Pons (tissue), 1 donor: ENCODE results near the gene KRT74.

ENCODE experiments used
- DNase-seq: peaks from one replicate; pipeline ENCODE4 v3.0.0-alpha.2; 2016; ENCODE audit warnings: low spot score

Gene KRT74

DNA sequence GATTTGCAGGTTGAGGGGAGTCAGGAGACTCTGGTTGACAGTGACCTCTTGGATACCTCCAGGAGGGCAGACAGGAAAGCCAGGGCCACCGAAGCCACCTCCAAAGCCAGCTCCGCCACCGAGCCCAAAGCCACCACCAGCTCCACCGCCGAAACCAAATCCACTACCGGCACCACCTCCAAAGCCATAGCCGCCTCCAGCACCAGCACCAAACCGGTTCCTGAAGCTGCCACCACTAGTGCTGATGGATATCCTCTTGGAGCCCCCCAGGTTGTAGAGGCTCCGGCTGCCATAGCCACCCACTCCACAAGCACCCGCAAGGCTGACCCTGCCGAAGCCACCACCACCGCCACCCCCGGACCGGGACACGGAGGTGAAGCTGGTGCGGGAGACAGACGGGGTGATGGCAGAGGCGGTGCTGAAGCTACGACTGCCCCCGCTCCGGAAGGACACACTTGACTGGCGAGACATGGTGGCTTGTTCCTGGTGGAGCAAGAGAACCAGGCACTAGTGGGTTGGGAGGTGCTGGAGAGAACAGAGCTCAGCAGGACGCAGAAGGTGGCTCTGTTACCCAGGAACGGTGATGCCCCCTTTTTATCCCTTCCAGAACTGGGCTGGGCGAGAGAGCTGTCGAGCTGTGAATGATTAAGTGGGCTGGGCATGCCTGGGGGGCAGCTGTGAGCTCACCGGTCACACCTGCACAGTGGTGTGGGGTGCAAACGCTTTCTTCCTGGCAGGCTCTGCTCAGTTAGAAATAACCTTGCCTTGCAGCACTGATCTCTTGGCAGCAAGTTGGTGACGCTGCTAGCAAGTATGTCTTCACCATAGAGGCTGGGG lies 53.6 kb downstream of the KRT74 start, which contains the start of gene KRT5:
TSS of gene KRT5 (minus strand) at position 569 of the 837 bp plus-strand sequence. CDS start at position 471, 98 bp downstream.
- no peak for DNase-seq

DNA sequence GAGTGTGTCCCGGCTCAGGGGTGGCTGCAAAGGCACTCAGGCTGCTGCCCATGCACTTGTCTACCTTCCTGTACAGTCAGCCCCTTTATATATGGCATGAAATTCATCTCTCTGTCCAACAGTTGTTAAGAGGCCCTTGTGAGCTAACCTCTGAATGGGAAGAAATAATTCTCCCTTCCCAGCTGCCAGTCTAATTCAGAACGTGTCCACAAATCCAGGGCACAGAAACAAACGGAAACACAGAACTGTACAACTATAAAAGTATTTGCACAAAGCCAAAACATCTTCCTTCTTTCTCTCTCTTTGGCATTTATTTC lies 54.3 kb downstream of the KRT74 start:
- no peak for DNase-seq

DNA sequence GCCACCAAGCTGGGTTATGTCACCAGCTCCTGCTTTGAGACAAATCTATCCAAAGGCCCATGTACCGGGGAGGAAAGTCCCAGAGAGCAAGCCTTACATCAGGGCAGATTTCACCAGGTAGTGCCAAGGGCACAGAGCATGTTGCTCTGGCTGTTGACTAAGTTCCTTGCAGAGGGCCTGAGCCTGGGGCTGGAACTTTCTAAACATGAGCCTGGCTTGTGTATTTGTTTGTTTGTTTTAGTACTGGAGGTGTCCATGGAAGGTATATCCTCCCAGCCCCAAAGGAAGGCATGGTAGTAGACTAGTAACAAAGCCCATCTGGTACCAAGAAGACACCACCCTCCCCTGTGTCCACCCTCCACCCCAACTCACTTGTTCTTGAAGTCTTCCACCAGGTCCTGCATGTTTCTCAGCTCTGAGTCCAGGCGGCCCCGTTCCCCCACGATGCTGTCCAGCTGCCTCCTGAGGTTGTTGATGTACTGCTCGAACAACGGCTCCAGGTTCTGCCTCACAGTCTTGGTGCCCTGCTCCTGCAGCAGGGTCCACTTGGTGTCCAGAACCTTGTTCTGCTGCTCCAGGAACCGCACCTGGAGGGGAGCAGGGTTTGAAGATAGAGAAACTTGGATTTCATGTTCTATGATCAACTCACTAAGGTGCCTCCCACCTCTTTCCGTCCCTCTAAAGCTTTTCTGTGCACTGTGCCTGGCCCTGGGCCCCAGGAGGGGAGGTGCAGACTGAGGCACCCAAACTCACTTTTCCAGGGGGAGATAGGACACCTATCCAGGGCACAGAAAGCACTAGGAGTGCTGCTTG lies 54.9 kb downstream of the KRT74 start:
- no peak for DNase-seq

DNA sequence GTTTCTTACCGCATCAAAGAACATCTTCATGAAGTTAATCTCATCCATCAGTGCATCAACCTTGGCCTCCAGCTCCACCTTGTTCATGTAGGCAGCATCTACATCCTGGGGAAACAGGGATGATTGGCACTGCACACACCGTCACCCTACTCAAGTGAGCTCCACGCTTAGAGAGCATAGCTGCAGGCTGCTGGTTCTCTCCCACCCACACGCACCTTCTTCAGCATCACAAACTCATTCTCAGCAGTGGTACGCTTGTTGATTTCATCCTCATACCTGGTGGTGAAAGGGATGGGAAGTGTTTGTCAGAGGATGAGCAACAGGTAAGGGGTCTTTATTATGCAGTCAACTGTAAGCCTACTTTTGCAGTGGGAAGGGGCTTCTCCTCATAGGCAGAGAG lies 55.8 kb downstream of the KRT74 start:
- no peak for DNase-seq

DNA sequence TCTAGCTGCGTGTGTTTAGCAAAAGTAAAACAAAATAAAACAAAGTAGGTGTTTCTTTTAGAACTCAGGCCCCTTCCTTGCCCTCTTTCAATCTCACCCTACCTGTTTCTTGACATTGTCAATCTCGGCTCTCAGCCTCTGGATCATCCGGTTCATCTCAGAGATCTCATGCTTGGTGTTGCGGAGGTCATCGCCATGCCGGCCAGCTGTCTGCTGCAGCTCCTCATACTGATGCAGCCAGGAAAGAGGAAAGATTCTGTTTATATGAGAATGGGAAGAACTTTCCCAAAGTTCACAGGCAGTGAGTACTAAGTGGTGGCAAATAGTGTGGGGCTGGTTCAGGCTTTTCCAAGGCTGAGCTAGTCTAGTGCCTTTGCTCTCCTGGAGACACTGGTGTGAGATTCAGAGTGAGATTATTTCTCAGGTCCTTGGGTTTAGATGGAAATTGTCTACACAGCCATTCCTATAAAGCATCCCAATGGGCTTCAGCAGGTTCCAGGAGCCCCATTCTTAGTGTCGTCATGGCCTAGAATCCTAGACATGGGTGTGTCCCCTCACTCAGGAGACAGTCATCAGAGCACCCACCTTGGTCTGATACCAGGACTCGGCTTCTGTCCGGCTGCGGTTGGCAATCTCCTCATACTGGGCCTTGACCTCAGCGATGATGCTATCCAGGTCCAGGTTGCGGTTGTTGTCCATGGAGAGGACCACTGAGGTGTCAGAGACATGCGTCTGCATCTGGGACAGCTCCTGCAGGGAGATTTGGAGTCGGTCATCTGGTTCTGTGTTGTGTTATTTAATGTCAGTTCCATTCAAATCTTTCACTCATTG lies 56.4 kb downstream of the KRT74 start:
- DNase-seq: no peak

DNA sequence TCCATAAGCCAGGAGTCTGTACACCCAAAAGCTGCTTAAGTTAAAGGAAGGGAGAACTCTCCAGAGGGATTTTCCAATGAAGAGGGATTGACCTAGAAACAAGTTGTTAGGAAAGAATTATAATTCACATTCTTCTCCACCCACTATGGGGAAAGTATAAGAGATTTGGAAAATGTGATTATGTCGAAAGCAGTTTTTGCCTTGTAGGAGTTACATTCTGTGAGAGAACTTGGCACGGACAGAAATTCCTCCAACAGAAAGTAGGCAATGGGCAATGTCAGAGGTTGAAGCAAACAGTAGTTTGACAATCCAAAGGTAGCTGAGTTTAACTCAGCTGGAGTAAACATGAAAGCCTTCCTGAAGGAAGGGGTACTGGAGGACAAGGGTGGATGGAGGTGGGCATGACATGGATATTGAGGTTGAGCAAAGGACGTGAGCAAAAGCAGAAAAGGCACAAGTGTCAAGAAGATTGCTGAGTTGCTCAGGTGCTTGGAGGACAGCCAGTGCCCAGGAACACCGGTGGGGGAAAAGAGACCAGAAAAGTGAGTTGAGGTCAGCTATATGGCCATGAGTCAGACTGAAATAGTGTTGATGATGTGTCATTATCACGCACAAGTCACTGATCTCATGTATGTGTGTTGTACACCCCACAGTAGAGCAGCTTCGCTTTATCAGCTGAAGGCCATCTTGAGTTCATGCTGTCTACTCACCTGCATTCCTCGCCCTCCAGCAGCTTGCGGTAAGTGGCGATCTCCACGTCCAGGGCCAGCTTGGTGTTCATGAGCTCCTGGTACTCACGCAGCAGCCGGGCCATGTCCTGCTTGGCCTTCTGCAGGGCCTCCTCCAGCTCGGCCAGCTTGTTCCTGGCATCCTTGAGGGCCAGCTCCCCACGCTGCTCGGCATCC lies 57.5 kb downstream of the KRT74 start:
- DNase-seq: no peak
